Body of pancreas (tissue), 4 donors: ENCODE data around the gene RIMKLA.

ENCODE experiments used
- CTCF ChIP-seq, 7 experiments: fragments of 450-650 bp in 4 of 7; fragments of 200-600 bp in 3 of 7; sonication (generic) in 3 of 7; IDR thresholded peaks; one replicate each; pipeline ENCODE4 v1.5.1; 2016 to 2019; ENCODE audit warnings: antibody characterized with exemption in 7 of 7
- POLR2A ChIP-seq, 3 donors: fragments of 450-650 bp; IDR thresholded peaks; one replicate each; pipeline ENCODE4 v1.6.1; 2016; ENCODE audit warnings: antibody characterized with exemption in 3 of 3, mild to moderate bottlenecking in 2 of 3

DNA sequence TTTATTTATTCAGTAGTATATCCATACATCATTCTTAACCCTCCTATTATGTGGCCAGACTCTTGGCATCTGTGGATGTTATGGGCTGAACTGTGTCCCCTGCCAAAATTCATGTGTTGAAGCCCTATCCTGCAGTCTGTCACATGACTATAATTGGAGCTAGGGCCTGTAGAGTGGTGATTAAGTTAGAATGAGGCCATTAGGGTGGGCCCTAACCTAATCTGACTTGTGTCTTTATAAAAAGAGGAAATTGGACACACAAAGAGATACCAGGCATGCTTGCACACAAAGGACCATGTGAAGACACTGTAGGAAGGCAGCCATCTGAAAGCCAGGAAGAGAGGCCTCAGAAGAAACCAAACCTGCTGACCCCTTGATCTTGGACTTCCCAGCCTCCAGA is 68.7 kb downstream of the RIMKLA start:
- TF ChIP-seq CTCF (IDR thresholded peaks at IDR 0.05), result no peak
- no peak for TF ChIP-seq POLR2A (IDR thresholded peaks at IDR 0.05)
